Coronary artery (tissue), 2 donors: Measurements from ENCODE around the gene PIGBOS1.

Source experiments
- DNase-seq: peaks from one replicate; pipeline ENCODE4 v3.0.0-alpha.2; 2017; ENCODE audit warnings: low spot score
- H3K27ac ChIP-seq, 2 donors: fragments of 200-600 bp; sonication (generic); one replicate each; pipeline ENCODE4 v1.5.1; 2016 to 2019
- H3K4me3 ChIP-seq: fragments of 200-600 bp; sonication (generic); 2 replicates; pipeline ENCODE4 v1.5.1; 2016; ENCODE audit warnings: mild to moderate bottlenecking, moderate library complexity
- CTCF ChIP-seq: fragments of 200-600 bp; sonication (generic); IDR thresholded peaks from one replicate; pipeline ENCODE4 v1.5.1; 2019; ENCODE audit warnings: antibody characterized with exemption

The PIGBOS1 gene, protein sequence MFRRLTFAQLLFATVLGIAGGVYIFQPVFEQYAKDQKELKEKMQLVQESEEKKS

GRCh38 chr15:55318588-55319494 is at the start of gene PIGBOS1, which contains the start of gene PIGB:
Gene PIGBOS1, minus strand, starts transcription at chr15:55319123. Its CDS starts 1,331 bp downstream, at chr15:55317792.
Gene PIGB, plus strand, starts transcription at chr15:55319222. Its CDS starts 29 bp downstream, at chr15:55319251.
- DNase-seq = peak; percentile 88
- H3K27ac ChIP-seq = peak within 1 kb of the TSS; percentile 85 to 89
- no peak for TF ChIP-seq CTCF
- peak within 1 kb of the TSS; percentile 77 for H3K4me3 ChIP-seq

- no peak for DNase-seq
- Histone ChIP-seq H3K4me3 (no peak overlapping the region), H3K27ac (no peak overlapping the region)
- TF ChIP-seq CTCF = no peak
Observed at GRCh38 chr15:55366981-55367380, 48.1 kb upstream of the PIGBOS1 start.

DNA sequence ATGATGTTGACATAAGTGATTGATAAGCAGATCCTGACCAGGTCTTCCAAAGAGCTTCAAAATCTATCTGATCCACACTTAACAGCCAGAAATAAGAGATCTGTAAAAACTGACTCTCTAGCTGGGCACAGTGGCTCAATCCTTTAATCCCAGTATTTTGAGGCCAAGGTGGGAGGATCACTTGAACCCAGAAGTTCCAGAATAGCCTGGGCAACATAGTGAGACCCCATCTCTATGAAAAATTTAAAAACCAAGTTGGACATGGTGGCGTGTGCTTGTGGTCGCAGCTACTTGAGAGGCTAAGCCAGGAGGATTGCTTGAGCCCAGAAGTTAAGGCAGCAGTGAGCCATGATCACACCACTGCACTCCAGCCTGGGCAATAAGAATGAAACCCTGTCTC is 43.7 kb upstream of the PIGBOS1 start:
- no peak for DNase-seq
- Histone ChIP-seq H3K27ac (no peak overlapping the region), H3K4me3 (no peak overlapping the region)
- no peak for TF ChIP-seq CTCF

GRCh38 chr15:55361048-55361447 is 42.1 kb upstream of the PIGBOS1 start:
- DNase-seq = no peak
- Histone ChIP-seq H3K4me3 (no peak overlapping the region), H3K27ac (no peak overlapping the region)
- no peak for TF ChIP-seq CTCF

DNA sequence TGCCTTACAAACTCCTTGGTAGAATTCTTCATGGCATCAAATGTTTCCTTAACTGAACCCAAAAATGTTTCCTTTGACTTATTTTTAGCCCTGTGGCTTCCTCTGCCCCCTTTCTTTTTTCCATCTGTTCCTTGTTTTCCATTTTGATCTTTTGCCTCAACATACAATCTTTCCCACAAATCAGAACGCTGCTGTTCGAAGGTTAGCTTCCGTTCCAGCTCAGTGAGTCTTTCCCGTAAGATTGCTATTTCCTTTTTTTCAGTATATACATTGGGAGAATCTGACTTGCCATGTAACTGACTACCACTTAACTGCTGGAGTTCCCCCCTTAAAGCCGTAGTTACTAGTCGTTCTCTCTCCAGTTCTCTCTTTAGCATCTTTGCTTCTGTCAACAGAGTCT is 41.3 kb upstream of the PIGBOS1 start:
- H3K4me3 ChIP-seq = no peak overlapping the region

GRCh38 chr15:55358471-55358870 is 39.5 kb upstream of the PIGBOS1 start:
- no peak for TF ChIP-seq CTCF
- Histone ChIP-seq H3K4me3 (no peak overlapping the region), H3K27ac (no peak overlapping the region)
- DNase-seq = no peak

More for the DNA sequence above, 41.3 kb upstream of the PIGBOS1 start:
- TF ChIP-seq CTCF = no peak
- no peak for DNase-seq
- H3K27ac ChIP-seq = peak overlapping the region in 1 of 2 donors; percentile 30

DNA sequence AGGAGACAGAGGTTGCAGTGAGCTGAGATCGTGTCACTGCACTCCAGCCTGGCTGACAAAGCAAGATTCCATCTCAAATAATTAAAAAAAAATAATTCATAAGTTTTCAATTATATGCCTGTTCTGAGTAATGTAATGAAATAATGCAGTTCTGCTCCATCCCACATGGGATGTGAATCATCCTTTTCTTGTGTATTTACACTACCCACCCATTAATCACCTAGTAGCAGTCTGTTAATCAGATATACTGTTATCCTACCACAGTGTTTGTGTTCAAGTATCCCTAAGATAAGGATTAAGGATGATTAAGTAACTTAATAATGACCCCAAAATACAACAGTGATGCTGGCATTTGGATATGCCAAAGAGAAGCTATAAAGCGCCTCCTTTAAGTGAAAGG is 38.9 kb upstream of the PIGBOS1 start:
- TF ChIP-seq CTCF = no peak
- Histone ChIP-seq H3K4me3 (no peak overlapping the region), H3K27ac (no peak overlapping the region)
- DNase-seq = no peak
